NCI-H69 (cell line): ENCODE data around the gene ZMIZ1.
A peak's percentile ranks its signal among the peaks of the same experiment; 100 is the strongest.

Experiments used
- DNase-seq: peaks from one replicate; lab custom pipeline; 2025; lab: John Stamatoyannopoulos, UW

The ZMIZ1 gene

GRCh38 chr10:79068562-79069324 is at the start of gene ZMIZ1:
ZMIZ1 (plus strand) TSS chr10:79068966; CDS start chr10:79201633, 132,667 bp downstream.
- peak; percentile 93 for DNase-seq

GRCh38 chr10:79019441-79020014 is 49.2 kb upstream of the ZMIZ1 start:
- no peak for DNase-seq

GRCh38 chr10:79020015-79020491 is 48.7 kb upstream of the ZMIZ1 start:
- no peak for DNase-seq

- DNase-seq, result no peak
Measured at GRCh38 chr10:79020605-79021004, 48.2 kb upstream of the ZMIZ1 start.

- DNase-seq, result no peak
Measured at GRCh38 chr10:79021331-79021907, 47.3 kb upstream of the ZMIZ1 start.

- no peak for DNase-seq
Measured at GRCh38 chr10:79021948-79022499, 46.7 kb upstream of the ZMIZ1 start.

GRCh38 chr10:79022565-79023230 is 46.1 kb upstream of the ZMIZ1 start:
- DNase-seq, result no peak

- DNase-seq, result no peak
Measured at GRCh38 chr10:79023240-79024162, 45.3 kb upstream of the ZMIZ1 start.

GRCh38 chr10:79024296-79024695 is 44.5 kb upstream of the ZMIZ1 start:
- DNase-seq, result no peak

- DNase-seq, result no peak
Measured at GRCh38 chr10:79024720-79025198, 44.0 kb upstream of the ZMIZ1 start.

- DNase-seq, result peak; percentile 20
Measured at GRCh38 chr10:79025199-79025832, 43.5 kb upstream of the ZMIZ1 start.

- no peak for DNase-seq
Measured at GRCh38 chr10:79026341-79026761, 42.4 kb upstream of the ZMIZ1 start.

GRCh38 chr10:79026806-79027146 is 42.0 kb upstream of the ZMIZ1 start:
- no peak for DNase-seq

- DNase-seq, result peak; percentile 77
Measured at GRCh38 chr10:79027147-79028055, 41.4 kb upstream of the ZMIZ1 start.

- DNase-seq, result no peak
Measured at GRCh38 chr10:79028056-79028430, 40.7 kb upstream of the ZMIZ1 start.

- DNase-seq, result no peak
Measured at GRCh38 chr10:79028451-79029010, 40.2 kb upstream of the ZMIZ1 start.

- no peak for DNase-seq
Measured at GRCh38 chr10:79029478-79030390, 39.0 kb upstream of the ZMIZ1 start.

- no peak for DNase-seq
Measured at GRCh38 chr10:79030705-79031104, 38.1 kb upstream of the ZMIZ1 start.
